Aorta (tissue), 5 donors: ENCODE results near the gene HNRNPL. TPM values are rescaled to one million over a fixed set of nuclear protein-coding genes. Genes with fewer than 3 reads are reported as not detected.
A peak's percentile ranks its signal among the peaks of the same experiment; 100 is the strongest.

ENCODE experiments used
- ATAC-seq: fragments of 200-7000 bp; cut with Tn5 transposase; one replicate; pipeline ENCODE4 v1.9.1; 2022; ENCODE audit warnings: moderate library complexity; ENCODE audit not compliant: low FRiP score
- DNase-seq, 2 donors: peaks; one replicate each; pipeline ENCODE4 v3.0.0-alpha.2; 2020
- H3K27ac ChIP-seq, 2 donors: one replicate each; pipeline ENCODE4 v1.5.1; 2013; ENCODE audit warnings: low read length in 2 of 2, mild to moderate bottlenecking in 2 of 2, moderate library complexity in 2 of 2, control low read depth in 1 of 2, inconsistent platforms in 1 of 2, low read depth in 1 of 2
- H3K27me3 ChIP-seq, 2 donors: one replicate each; pipeline ENCODE4 v1.6.1; 2013; ENCODE audit warnings: control low read depth in 1 of 2, low read length in 1 of 2, mild to moderate bottlenecking in 1 of 2, moderate library complexity in 1 of 2; ENCODE audit not compliant: insufficient read depth in 2 of 2, control insufficient read depth in 1 of 2
- H3K36me3 ChIP-seq, 2 donors: one replicate each; pipeline ENCODE4 v1.6.1; 2013; ENCODE audit warnings: control low read depth in 1 of 2, low read length in 1 of 2, mild to moderate bottlenecking in 1 of 2; ENCODE audit not compliant: insufficient read depth in 2 of 2, control insufficient read depth in 1 of 2
- H3K4me1 ChIP-seq, 2 donors: one replicate each; pipeline ENCODE4 v1.6.1; 2013; ENCODE audit warnings: low read length in 2 of 2, control low read depth in 1 of 2, mild to moderate bottlenecking in 1 of 2, moderate library complexity in 1 of 2; ENCODE audit not compliant: insufficient read depth in 2 of 2, control insufficient read depth in 1 of 2
- H3K4me3 ChIP-seq, 2 donors: one replicate each; pipeline ENCODE4 v1.5.1; 2013; ENCODE audit warnings: low read length in 2 of 2, control low read depth in 1 of 2, mild to moderate bottlenecking in 1 of 2
- H3K9me3 ChIP-seq: one replicate; pipeline ENCODE4 v1.6.1; 2013; ENCODE audit warnings: mild to moderate bottlenecking, low read length; ENCODE audit not compliant: control insufficient read depth
- WGBS, 2 donors: extraction: QIAGEN DNeasy Blood & Tissue Kit; methylation state at CpG; one replicate each; pipeline ENCODE4 v1.1.7; 2013; 5-methylcytosine and 5-hydroxymethylcytosine counted together
- intact Hi-C, 2 donors: fragments of 100-400 bp; cut with DNase I; formaldehyde crosslinking; loops; one replicate each; pipeline versions ENCODE4 v1.14.2 to v1.15.0; 2022
- polyA plus RNA-seq, 2 donors: library from polyadenylated mRNA; stranded (reverse); fragments of 200-250 nt; gene quantifications; one replicate each; pipeline ENCODE4 v1.2.3, GENCODE V29; 2013
- total RNA-seq, 2 donors: library from RNA; stranded (reverse); fragmentation: NEBNext Ultra II Directional; extraction: Animal tissue kit (Norgen Biotek cat#: 25700); gene quantifications; one replicate each; pipeline ENCODE4 v1.2.1, GENCODE V29; 2021
- donor health status: healthy with polysubstance abuse.
- donor health status: Bipolar disorder and iron deficiency.
- donor health status: DM: no; HTN: no; CAD: no.
- donor health status: DM: no; HTN: no; CAD: no.
- donor health status: DM: yes; HTN: yes; CAD: no.

HNRNPL gene
- total and polyA plus RNA-seq, 4 donors: 83.3 to 220 (median 185) TPM

- intact Hi-C loops: loop anchor here in 1 of 2 donors (5.0 kb wide), 2 partner anchors 128 to 198 kb away; partner anchors contain the start of gene ACTN4
- H3K9me3 ChIP-seq: no peaks in the 10 kb centered on the region
- no peaks in the 10 kb centered on the region for H3K4me1 ChIP-seq
- H3K27ac ChIP-seq: no peak overlapping the region
- H3K27me3 ChIP-seq: no peaks in the 10 kb centered on the region
- H3K36me3 ChIP-seq: peaks cover 0 to 31% of the 10 kb centered on the region in 2 donors
- DNase-seq (peak in 1 of 2 donors; percentile 14), ATAC-seq (no peak)
- H3K4me3 ChIP-seq: no peak overlapping the region
- WGBS, 2 donors: 84 to 85% methylated on average over 14 of the region's 14 CpGs
Measured at GRCh38 chr19:38845374-38846024, 4.3 kb downstream of the HNRNPL start.

DNA sequence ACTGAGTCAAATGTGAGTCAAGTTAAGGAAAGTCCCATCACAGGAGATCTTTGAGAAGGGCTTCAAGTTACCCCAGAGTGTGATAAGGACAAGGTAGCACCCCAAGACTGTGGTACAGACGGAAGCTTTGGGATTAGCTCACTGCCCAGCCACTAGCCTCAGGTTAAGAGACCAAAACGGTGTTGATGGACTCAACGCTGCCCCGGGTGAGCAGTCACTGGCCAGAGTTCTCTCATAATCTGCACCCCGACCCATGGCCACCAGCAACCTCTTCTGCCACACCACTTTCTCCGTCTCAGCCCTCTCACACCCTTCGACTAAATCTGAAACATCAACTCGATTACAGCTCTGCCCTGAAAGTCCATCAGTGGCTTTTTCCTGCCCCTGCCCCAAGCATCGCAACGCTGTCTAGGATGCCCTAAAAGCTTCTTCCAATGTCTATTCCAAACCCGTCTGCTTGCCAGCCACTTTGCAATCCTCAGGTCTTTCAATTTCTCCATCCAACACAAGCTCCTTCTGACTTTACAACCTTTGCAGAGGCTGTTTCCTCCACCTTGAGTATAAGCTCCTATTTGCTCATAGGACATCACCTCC lies 5.6 kb downstream of the HNRNPL start:
- ATAC-seq (no peak), DNase-seq (peak in 1 of 2 donors; percentile 9)
- Histone ChIP-seq H3K4me1 (no peaks in the 10 kb centered on the region), H3K4me3 (no peak overlapping the region), H3K9me3 (no peaks in the 10 kb centered on the region), H3K36me3 (peaks cover 3 to 32% of the 10 kb centered on the region in 2 donors), H3K27me3 (no peaks in the 10 kb centered on the region), H3K27ac (no peak overlapping the region)
- WGBS, 2 donors: 87 to 88% methylated on average over 11 of the region's 11 CpGs
- intact Hi-C loops: no loop called here

DNA sequence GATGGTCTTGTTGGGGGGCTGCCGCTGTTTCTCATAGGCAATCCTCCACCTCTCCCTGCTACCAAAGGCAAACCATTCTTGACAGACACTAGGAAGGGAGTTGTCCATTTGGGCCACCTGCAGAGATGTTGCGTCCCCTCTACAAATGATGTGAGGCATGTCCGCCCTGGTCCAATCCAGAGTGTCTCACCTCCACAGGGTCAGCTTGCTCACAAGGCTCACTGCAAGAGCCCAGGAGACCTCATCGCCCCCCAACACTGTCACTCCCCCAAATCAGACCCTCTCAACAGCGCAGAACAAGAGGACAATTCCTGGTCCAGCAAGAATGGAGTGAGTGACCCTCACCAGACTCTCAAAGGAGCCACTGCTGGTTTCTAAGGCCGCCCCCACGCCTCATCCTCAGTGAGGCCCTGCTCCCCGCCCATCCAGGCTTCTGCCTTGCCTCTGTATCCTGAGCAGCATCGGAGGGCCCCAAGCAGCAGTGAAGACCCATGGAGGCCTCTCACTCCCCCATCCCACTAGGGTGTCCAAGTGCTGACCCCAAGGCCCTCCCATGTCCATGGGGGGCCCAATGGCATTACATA lies 6.5 kb downstream of the HNRNPL start:
- Histone ChIP-seq H3K9me3 (no peaks in the 10 kb centered on the region), H3K27me3 (no peaks in the 10 kb centered on the region), H3K4me1 (no peaks in the 10 kb centered on the region), H3K4me3 (no peak overlapping the region), H3K36me3 (peaks cover 4 to 37% of the 10 kb centered on the region in 2 donors), H3K27ac (no peak overlapping the region)
- intact Hi-C loops: no loop called here
- DNase-seq (peak in 1 of 2 donors; percentile 29), ATAC-seq (no peak)
- 93 to 97% methylated on average over 9 of the region's 9 CpGs for WGBS, 2 donors

- intact Hi-C loops: no loop called here
Measured at GRCh38 chr19:38842439-38843174, 7.2 kb downstream of the HNRNPL start.

GRCh38 chr19:38841787-38842438 lies 7.9 kb downstream of the HNRNPL start:
- WGBS, 2 donors: 89 to 90% methylated on average over 19 of the region's 19 CpGs
- H3K27ac ChIP-seq: no peak overlapping the region

More at GRCh38 chr19:38842439-38843174, 7.2 kb downstream of the HNRNPL start:
- Histone ChIP-seq H3K4me1 (no peaks in the 10 kb centered on the region), H3K9me3 (no peaks in the 10 kb centered on the region), H3K27me3 (no peaks in the 10 kb centered on the region), H3K36me3 (peaks cover 7 to 42% of the 10 kb centered on the region in 2 donors), H3K4me3 (no peak overlapping the region), H3K27ac (no peak overlapping the region)
- DNase-seq (no peak), ATAC-seq (no peak)
- WGBS, 2 donors: 87 to 89% methylated on average over 17 of the region's 17 CpGs

GRCh38 chr19:38841180-38841766 lies 8.5 kb downstream of the HNRNPL start:
- Histone ChIP-seq H3K9me3 (no peaks in the 10 kb centered on the region), H3K27me3 (no peaks in the 10 kb centered on the region), H3K36me3 (peaks cover 15 to 51% of the 10 kb centered on the region in 2 donors), H3K4me3 (no peak overlapping the region), H3K4me1 (no peaks in the 10 kb centered on the region), H3K27ac (no peak overlapping the region)
- ATAC-seq: no peak
- no peak for DNase-seq
- 80 to 86% methylated on average over 12 of the region's 12 CpGs for WGBS, 2 donors
- intact Hi-C loops: no loop called here

More at GRCh38 chr19:38841787-38842438, 7.9 kb downstream of the HNRNPL start:
- ATAC-seq (no peak), DNase-seq (peak in 1 of 2 donors; percentile 24)
- no peaks in the 10 kb centered on the region for H3K4me1 ChIP-seq
- intact Hi-C loops: no loop called here
- H3K27me3 ChIP-seq: no peaks in the 10 kb centered on the region
- no peak overlapping the region for H3K4me3 ChIP-seq
- H3K36me3 ChIP-seq: peaks cover 11 to 49% of the 10 kb centered on the region in 2 donors
- H3K9me3 ChIP-seq: no peaks in the 10 kb centered on the region

GRCh38 chr19:38840583-38840968 lies 9.2 kb downstream of the HNRNPL start:
- Histone ChIP-seq H3K4me1 (no peaks in the 10 kb centered on the region), H3K4me3 (no peak overlapping the region), H3K27me3 (no peaks in the 10 kb centered on the region), H3K27ac (no peak overlapping the region), H3K36me3 (peaks cover 15 to 49% of the 10 kb centered on the region in 2 donors), H3K9me3 (no peaks in the 10 kb centered on the region)
- ATAC-seq (no peak), DNase-seq (no peak)
- intact Hi-C loops: no loop called here
- 77 to 79% methylated on average over 5 of the region's 5 CpGs for WGBS, 2 donors
